Sigmoid colon (tissue), 4 donors: ENCODE results near the gene ZNF319.

Source experiments
- EP300 ChIP-seq, 4 donors: sonication (generic); formaldehyde crosslinking; IDR thresholded peaks; one replicate each; pipeline ENCODE4 v1.6.1; 2017; ENCODE audit warnings: antibody characterized with exemption in 4 of 4
- POLR2A ChIP-seq, 2 donors: fragments of 450-650 bp; IDR thresholded peaks; one replicate each; pipeline ENCODE4 v1.6.1; 2016; ENCODE audit warnings: antibody characterized with exemption in 2 of 2, mild to moderate bottlenecking in 2 of 2, moderate library complexity in 2 of 2
- POLR2AphosphoS5 ChIP-seq, 4 donors: sonication (generic); formaldehyde crosslinking; IDR thresholded peaks; one replicate each; pipeline ENCODE4 v1.6.1; 2017; ENCODE audit warnings: antibody characterized with exemption in 4 of 4
- TF ChIP-seq, protein P1 (sequence below), 4 experiments: fragments of 450-650 bp in 3 of 4; fragments of 200-600 bp in 1 of 4; IDR thresholded peaks; one replicate each; pipeline ENCODE4 v1.5.1; 2016 to 2019; ENCODE audit warnings: antibody characterized with exemption in 4 of 4, mild to moderate bottlenecking in 3 of 4, moderate library complexity in 2 of 4

DNA sequence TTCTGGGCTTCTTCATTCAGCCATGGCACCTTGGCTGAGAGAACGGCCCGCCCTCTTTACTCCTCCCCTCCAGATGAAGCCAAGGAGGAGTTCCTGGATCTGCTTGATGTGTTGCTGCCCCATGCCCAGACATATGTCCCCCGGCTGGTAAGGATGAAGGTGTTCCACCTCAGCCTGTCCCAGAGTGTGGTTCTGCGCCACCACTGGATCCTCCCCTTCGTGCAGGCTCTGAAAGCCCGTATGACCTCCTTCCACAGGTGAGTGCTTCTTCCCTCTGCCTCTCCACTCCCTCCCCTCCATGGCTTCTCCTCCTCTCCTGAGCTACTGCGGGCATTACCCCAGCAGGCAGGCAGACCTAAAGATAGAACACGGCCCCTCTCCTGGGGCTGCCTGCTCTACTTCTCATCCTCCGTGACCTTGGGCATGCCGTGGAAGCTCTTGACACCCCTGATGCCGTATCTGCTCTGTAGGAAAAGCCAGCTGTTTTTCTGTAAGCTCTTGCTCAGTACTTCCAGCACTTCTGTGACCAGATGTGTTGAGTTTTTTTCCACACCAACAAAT, 9.5 kb upstream of the ZNF319 start:
- TF ChIP-seq, protein P1, sequence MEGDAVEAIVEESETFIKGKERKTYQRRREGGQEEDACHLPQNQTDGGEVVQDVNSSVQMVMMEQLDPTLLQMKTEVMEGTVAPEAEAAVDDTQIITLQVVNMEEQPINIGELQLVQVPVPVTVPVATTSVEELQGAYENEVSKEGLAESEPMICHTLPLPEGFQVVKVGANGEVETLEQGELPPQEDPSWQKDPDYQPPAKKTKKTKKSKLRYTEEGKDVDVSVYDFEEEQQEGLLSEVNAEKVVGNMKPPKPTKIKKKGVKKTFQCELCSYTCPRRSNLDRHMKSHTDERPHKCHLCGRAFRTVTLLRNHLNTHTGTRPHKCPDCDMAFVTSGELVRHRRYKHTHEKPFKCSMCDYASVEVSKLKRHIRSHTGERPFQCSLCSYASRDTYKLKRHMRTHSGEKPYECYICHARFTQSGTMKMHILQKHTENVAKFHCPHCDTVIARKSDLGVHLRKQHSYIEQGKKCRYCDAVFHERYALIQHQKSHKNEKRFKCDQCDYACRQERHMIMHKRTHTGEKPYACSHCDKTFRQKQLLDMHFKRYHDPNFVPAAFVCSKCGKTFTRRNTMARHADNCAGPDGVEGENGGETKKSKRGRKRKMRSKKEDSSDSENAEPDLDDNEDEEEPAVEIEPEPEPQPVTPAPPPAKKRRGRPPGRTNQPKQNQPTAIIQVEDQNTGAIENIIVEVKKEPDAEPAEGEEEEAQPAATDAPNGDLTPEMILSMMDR (IDR thresholded peaks at IDR 0.05): no peak
- no peak for TF ChIP-seq POLR2A (IDR thresholded peaks at IDR 0.05)
- TF ChIP-seq POLR2AphosphoS5 (IDR thresholded peaks at IDR 0.05): no peak
- TF ChIP-seq EP300 (IDR thresholded peaks at IDR 0.05): no peak
